C4-2B (cell line): ENCODE results near the gene SLC30A3.

ENCODE experiments used
- ZFX ChIP-seq: fragments of 450-650 bp; IDR thresholded peaks from 2 replicates; pipeline ENCODE4 v1.6.1; 2017
- TF ChIP-seq, protein P1 (sequence below): fragments of 450-650 bp; conservative IDR thresholded peaks from 2 replicates; pipeline ENCODE4 v1.5.1; 2017; ENCODE audit warnings: mild to moderate bottlenecking

DNA sequence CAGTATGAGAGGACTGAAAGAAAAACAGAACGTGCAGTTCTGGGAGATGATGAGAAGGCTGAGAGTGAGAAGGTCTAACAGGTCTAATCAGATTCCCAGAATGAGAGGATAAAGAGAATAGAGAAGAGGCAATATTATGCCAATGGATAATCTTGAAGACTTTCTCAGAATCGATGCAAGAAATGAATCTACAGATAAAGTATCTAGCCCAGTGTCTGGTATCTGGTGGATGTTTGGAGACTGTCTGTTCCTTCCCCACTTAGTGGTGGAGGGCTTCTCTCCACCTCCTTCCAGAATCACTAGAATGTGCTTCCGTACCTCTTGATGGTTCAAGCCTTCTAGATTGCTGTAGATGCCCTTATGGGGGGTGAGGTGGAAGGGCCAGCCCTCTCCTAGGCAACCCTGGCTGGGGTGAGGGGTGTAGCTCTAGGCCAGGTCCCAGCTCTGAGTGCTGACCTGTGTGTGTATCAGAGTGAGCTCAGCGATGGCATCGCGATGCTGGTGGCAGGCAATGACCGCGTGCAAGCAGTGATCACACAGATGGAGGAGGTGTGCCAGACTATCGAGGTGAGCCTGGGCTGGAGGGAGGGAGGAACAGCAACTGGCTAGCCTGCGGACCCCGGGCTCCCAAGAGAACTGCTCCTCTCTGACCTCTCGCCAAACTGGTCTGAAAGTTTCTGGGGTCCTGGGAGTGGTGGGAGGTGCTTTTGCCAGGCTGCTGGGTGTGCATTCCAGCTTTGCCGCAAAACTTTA, 41.8 kb upstream of the SLC30A3 start:
- TF ChIP-seq, protein P1, sequence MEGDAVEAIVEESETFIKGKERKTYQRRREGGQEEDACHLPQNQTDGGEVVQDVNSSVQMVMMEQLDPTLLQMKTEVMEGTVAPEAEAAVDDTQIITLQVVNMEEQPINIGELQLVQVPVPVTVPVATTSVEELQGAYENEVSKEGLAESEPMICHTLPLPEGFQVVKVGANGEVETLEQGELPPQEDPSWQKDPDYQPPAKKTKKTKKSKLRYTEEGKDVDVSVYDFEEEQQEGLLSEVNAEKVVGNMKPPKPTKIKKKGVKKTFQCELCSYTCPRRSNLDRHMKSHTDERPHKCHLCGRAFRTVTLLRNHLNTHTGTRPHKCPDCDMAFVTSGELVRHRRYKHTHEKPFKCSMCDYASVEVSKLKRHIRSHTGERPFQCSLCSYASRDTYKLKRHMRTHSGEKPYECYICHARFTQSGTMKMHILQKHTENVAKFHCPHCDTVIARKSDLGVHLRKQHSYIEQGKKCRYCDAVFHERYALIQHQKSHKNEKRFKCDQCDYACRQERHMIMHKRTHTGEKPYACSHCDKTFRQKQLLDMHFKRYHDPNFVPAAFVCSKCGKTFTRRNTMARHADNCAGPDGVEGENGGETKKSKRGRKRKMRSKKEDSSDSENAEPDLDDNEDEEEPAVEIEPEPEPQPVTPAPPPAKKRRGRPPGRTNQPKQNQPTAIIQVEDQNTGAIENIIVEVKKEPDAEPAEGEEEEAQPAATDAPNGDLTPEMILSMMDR: no peak
- TF ChIP-seq ZFX: no peak
